GM21786 (cell line): ENCODE measurements around the gene METRN.

Source experiments
- ATAC-seq: cut with Tn5 transposase; IDR thresholded peaks from one replicate; pipeline ENCODE4 v1.9.1; 2021; ENCODE audit not compliant: unreplicated experiment

Gene METRN

GRCh38 chr16:722835-723633 lies 8.1 kb downstream of the METRN start:
- no peak for ATAC-seq

GRCh38 chr16:723695-724094 lies 8.8 kb downstream of the METRN start:
- no peak for ATAC-seq

DNA sequence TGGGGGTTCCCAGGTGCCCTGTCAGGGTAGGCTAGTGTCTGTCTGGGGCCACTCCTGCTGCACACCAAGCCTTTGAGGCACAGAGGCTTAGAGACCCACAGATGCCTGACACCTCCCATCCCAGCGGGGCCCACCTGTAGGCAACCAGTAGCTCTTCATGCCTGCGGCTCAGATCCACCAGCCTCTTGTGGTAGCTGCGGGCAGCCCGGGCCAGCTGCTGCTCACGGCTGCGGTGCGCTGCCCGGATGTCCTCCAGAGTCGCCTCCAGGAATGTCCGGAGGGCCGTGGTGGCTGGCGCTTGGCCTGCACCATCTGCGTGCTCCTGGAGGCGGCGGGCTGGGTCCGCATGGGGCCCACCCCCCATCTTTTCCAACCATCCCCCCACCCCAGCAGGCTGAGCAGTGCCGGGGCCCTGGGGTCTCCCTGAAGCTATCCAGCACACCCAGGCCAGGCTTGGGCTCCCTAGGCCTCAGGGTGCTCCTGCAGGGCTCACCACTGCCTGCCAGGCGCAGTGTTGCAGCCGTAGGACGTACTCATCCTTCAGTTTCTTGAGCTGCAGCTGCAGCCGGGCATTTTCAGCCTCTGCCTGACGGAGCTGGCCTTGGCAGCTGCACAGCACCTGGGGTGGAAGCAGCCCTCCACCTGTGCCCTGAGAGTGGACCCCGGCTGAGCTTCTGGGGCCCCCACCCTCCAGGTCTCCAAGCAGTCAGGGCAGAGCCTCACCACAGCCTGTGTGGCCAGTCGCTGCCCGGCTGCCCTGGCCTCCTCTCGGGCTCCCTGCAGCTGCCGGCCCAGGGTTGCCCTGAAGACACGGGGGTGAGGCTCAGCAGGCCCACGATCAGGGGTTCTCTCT lies 9.5 kb downstream of the METRN start:
- ATAC-seq = no peak

- no peak for ATAC-seq
These were observed 10.1 kb downstream of the METRN start for GRCh38 chr16:725041-725376.

DNA sequence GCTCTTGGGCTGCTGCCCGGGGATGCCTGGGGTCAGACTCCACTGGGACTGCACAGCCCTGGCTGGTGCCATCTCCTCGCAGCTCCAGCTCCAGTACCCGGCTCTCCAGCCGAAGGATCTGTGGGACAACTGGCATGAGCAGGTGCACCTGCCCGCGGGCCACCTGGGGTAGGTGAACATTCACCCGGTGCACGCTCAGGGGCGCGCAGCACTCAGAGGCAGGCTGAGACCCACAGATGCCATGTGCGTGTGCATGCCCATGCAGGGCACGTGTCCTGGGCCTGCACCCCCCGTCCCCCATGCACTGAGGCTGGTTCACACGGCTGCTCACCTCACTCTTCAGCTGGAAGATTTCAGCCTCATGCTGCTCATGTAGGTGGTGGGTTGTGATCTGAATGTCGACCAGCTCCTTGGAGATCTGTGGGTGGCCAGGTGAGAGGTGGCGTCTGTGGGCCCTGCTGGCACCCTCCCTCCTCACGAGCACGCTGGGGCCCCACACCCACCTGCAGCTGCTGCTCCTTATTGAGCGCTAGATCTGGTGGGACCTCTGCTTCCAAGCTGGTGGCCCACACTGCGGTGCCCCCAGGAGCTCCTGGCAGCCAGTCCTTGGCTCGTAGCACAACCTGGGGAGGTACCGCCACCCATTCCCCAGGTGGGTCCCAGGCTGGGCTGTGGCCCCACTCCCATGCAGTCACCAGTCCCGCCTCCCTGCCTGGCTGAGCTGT lies 10.7 kb downstream of the METRN start:
- no peak for ATAC-seq

- no peak for ATAC-seq
These were observed 11.2 kb downstream of the METRN start for GRCh38 chr16:726188-726437.

GRCh38 chr16:726438-727290 lies 11.7 kb downstream of the METRN start, which contains the start of the genes CCDC78 and HAGHL:
Gene CCDC78, minus strand, starts transcription at chr16:726443. Its CDS starts 76 bp downstream, at chr16:726367.
Gene HAGHL, plus strand, starts transcription at chr16:727106. Its CDS starts 404 bp downstream, at chr16:727510.
- no peak for ATAC-seq

DNA sequence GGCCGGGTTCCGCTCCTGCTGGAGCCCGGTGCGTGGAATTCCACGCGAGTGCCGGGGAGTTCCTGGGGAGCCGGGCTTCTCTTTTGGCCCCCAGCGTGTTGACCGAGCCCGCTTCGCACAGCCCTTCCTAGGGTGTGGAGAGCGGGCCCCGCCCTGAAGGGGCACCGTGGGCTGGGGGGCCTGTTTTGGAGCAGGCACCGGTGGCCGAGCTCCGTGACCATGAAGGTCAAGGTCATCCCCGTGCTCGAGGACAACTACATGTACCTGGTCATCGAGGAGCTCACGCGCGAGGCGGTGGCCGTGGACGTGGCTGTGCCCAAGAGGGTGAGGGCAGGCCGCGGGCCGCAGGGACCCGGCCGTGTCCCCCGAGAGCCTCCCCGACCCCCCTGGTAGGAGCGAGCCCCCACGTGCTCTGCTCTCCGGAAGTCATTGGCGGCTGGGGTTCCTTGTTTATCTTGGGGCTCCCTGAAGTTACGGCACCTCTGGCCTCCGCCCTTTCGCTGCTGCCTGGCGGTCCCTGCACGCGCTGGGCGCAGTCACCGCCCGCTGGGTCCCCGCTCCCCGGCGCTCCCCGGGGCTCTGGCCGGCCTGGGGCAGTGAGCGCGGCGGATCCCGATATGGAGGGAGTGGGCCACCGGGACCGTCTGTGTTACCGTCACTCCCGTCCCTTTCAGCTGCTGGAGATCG lies 12.5 kb downstream of the METRN start:
- ATAC-seq = no peak

GRCh38 chr16:728131-728889 lies 13.4 kb downstream of the METRN start:
- peak; percentile 33 for ATAC-seq

DNA sequence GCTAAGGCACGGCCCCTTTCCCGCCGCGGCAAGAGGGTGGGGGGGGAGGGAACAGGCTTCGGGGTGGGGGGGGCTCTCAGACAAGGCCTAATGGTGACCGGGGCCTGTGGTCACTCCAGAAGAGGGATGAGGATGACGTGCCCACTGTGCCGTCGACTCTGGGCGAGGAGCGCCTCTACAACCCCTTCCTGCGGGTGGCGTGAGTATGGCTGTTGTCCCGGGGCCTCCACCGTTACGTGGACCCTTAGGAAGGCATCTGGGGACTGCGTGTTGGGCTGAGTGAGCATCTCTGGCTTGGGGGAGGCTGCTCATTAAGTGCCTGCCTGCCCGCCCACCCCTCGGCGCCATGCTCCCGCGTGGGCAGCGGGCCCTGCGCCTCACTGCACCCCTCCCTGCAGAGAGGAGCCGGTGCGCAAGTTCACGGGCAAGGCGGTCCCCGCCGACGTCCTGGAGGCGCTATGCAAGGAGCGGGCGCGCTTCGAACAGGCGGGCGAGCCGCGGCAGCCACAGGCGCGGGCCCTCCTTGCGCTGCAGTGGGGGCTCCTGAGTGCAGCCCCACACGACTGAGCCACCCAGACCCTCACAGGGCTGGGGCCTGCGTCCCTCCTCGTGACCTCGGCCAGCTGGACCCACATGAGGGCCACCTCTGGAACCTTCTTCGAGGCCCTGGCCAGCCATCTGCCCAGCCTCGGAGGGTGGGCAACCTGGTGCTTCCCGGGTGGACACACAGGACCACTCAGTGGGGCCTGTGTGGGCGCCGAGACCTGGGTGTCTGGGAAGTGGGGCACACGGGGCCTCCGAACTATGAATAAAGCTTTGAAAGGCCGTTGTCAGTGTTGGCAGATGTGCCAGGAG lies 14.2 kb downstream of the METRN start:
- no peak for ATAC-seq

- no peak for ATAC-seq
These were observed 15.1 kb downstream of the METRN start for GRCh38 chr16:729768-730665.

DNA sequence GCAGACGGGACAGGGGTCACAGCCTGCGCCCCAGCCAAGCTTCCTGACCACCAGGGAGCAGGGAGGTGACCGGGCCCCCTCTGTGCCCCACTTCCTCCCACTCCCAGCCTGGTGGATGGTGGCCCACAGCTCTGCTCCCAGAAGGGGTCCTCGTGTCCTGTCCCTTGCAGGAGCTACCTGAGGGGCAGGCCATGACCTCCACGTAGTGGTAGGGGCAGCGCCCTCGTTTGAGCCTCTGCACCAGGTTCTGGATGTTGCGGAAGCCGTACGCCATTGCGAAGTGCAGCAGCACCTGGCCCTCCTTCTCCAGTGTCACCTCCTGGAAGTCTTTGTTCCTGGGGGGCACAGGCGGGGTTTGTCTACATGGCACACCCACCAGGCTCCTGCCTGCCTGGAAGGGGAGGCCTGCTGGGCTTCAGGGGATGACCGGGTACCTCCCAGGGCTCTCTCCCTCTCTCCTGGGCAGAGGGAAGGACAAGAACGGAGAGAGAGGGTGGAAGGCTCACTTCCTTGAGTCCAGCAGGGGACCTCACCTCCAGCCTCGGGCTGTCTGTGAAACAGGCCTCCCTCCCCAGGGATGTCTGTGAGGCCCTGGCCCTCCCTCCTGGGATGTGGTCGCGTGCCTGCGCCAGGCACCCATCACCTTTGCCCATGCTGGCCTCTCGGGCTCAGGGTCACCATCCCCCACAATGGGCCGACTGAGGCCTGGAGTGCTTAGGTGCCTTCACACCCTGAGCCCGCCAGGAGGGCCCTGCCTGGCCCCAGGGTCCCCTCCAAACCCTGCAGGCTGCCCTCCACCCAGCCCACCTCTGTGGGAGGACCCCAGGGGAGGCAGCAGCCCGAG lies 16.0 kb downstream of the METRN start:
- ATAC-seq = no peak

- ATAC-seq = no peak
These were observed 17.4 kb downstream of the METRN start for GRCh38 chr16:732332-732731.

DNA sequence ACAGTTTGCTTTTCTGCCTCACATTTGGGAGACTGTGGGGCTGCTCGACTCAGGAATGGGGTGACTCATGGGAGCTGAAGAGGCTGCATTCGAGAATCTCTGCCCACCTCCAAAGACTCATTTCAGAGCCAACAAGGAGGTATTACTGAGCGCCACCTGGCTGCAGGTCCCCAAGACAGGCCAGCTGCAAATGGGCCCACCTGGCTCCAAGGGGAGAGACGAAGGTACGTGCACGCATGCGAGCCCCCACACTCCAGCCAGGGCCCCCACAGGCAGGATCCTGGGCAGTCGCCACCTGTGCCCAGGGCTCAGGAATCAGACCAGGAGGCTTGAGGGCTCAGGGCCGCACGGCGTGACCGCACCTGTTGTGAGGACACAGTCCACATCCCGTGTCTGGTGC lies 18.0 kb downstream of the METRN start:
- ATAC-seq = no peak

DNA sequence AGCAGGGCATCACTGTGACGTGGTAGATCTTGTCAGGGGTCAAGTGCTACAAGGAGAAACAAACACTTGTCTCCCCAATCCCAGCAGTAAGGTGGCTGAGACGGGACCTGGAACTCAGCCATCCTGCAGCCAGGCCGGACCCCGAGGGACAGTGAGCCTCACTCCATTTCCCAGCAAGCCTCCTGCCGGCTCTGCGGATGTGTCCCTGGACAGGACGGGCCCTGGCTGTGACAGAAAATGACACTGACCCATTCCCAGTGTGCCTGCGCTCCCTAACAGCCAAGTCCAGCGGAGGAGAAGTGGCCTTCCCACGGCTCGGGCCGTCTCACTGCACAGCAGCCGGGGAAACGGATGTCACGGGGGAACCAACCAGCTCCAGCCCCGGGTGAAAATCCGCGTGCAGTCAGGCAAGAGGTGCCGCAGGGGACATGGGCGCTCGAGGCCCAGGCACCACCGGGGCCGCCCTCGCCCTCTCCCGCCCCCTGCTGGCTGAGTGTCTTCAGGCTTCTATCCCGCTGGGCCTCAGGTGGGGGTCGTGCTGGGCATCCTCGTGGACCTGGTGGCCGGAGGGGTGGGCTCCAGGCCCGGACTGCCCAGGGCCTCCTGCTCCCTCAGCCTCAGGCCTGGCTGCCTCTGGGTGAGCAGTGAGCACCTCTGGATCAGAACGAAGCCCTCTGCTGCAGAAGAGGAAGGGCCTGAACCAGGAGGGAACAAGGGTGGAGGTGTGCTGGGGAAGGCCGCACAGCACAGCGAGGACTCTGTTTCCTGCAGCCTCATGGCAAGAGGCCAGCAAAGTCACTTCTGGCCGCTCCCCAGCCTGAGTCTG lies 18.7 kb downstream of the METRN start:
- no peak for ATAC-seq
